GM18951 (cell line): Measurements from ENCODE around the gene ERVMER34-1.

ENCODE experiments used
- POLR2A ChIP-seq: IDR thresholded peaks from 4 replicates; pipeline ENCODE4 v1.6.1; 2011; ENCODE audit warnings: mild to moderate bottlenecking; ENCODE audit not compliant: insufficient read length, insufficient read depth; ENCODE audit errors: extremely low read depth
- in situ Hi-C: fragments of 300-500 bp; cut with MboI; formaldehyde crosslinking; loops from one replicate; pipeline ENCODE4 v1.12.0; 2022; ENCODE audit warnings: low sequenced_read_pairs, mixed read lengths, inconsistent platforms; ENCODE audit not compliant: unreplicated experiment

ERVMER34-1 gene

DNA sequence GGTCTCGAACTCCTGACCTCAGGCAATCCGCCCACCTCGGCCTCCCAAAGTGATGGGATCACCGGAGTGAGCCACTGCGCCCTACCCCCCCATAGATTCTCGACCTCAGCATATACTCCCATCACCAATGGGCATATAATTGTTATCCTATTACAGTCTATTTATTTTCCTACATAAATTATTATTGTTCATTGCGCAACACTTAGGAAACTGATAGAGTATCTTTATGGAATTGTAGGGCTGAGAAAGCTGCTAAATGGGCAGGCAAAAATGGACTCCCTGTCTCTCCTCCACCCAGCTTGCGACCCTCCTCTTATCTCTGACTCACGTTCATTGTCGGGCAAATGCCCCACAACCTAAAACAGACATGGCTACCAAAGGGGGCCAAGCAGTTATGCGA is 1.0 kb downstream of the ERVMER34-1 start:
- in situ Hi-C loops = no loop called here
- no peak for TF ChIP-seq POLR2A

DNA sequence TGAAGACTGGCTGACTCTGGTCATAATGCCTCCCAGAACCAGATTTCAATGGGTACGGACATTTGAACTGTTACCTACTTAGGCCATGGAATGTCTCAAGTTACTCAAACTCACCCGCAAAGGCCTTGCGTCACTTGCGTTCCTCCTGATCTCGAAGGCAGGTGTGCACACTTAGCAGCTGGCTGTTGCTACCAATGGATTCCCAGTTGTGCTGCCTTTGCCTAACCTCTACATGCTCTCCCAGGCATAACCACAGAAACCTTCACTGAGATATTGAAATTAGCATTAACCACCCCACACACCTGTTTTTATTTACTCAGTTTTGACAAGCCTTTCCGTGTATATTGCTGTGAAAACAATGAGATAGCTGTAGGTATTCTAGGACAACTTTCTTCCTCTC is 2.8 kb downstream of the ERVMER34-1 start:
- in situ Hi-C loops = no loop called here
- no peak for TF ChIP-seq POLR2A

DNA sequence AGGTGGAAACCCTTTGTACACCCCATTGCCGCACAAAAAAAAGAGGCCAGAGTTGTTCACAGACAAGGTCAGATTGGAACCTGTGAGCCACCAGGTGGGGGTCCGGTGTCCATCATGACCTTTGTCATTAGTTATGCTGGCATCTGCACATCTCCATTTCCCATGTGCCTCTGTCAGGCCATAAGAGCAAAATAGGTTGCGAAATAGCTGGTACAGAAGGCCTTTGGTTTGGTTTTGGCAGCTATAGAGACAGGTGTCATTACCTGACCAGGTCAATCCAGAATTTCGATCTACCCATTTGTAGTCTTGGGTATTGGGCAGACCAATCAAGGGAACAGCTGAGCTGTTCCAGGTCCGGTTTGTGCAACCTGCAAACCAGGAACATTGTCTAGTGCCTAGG is 6.6 kb downstream of the ERVMER34-1 start:
- in situ Hi-C loops = no loop called here
- TF ChIP-seq POLR2A = no peak

DNA sequence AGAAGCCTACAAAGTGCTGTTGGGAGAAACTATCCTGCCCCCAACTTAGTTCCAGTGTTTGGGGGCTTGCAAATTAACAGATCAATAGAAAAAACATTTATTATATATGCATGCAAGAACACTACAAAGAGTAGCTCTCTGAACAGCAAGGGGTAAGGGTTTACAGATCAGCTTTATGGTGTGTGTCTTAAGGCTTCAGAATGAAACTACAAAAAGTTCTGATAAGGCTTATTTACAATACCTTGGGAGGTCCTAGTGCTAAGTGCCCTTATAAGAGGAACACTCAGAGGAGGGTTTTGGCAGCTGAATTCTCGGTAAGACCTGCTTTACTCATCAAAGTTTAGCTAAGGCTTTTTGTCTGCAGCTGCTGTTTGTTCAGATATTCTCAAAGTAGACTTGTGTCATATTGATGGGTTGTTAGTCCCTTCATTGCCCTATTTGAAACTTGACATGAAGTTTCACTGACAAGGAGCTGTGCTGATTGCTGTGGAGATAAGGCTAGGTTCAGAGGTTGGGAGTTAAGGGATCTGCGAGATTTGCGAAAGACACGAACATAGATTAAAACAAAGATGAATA is 7.7 kb downstream of the ERVMER34-1 start:
- in situ Hi-C loops = no loop called here
- TF ChIP-seq POLR2A = no peak

DNA sequence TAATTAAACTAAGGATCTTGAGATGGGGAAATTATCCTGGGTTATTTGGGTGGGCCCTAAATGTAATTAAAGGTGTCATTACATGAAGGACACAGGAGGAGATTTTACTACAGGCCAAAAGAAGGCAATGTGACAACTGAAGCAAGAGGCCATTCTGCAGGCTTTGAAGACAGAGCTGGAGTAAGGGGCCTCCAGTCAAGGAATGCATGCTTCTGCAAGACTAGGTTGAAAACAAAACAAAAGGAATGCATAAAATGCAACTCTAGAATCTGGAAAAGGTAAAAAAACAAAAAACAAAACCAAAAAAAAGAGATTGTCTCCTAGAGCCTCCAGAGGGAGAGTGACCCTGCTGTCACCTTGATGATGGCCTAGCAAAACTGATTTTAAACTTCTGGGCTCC is 21.6 kb downstream of the ERVMER34-1 start:
- no peak for TF ChIP-seq POLR2A
- in situ Hi-C loops = no loop called here

DNA sequence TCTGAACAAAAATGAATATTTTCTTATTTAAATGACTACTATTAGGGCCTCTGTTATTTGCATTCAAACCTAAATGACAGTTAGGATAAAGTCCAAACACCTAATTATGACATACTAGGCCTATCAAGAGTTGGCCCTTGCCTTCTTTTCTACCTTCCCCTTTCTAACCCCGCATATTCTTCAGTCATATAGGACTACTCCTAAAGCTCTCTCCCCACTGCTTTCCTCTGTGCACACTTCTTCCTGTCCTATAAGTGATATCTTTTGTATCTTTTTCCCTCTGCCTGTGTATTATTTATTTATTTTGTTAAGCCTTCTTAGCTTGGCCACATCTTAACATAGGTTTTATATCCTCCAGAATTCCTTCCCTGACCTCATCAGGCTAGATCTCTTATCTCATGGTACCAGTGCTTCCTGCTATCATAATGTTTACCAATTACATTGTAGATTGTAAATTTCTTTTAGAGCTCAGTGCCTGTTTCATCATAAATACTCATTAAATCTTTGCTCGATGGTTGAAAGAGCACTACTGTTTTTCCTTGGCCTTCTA is 22.5 kb downstream of the ERVMER34-1 start:
- no peak for TF ChIP-seq POLR2A
- in situ Hi-C loops = no loop called here

DNA sequence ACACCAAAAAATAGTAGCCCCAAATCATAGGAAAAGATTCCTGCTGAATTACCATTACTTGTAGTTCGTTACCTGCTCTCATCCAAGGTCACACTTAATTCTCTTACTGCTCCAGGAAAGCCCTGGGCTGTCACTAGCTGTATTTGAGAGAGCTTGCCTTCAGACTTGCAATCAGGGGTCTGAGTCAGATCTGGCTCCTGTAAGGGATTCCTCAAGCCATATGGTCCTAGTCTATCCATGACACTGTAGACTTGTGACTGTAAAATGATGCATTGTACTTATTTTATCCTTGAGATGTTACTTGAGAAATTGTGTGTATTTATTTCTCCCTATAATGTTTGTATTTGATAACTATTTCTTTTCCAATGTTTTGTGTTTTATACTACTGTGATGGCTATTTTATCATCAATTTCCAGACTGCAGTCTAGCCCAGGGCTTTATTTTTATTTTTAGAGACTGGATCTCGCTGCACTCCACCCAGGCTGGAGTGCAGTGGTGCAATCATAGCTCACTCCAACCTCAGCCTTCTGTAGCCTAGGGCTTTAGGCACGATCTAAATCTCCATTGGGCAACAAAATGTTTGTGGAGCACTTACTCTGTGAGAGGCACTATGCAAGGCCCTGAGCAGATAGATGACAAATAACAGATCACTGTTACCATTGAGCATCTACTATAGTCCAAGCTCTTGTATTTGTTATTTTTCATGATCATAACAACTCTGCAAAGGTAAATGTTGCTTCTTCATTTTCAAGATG is 24.2 kb downstream of the ERVMER34-1 start:
- in situ Hi-C loops = no loop called here
- TF ChIP-seq POLR2A = no peak

DNA sequence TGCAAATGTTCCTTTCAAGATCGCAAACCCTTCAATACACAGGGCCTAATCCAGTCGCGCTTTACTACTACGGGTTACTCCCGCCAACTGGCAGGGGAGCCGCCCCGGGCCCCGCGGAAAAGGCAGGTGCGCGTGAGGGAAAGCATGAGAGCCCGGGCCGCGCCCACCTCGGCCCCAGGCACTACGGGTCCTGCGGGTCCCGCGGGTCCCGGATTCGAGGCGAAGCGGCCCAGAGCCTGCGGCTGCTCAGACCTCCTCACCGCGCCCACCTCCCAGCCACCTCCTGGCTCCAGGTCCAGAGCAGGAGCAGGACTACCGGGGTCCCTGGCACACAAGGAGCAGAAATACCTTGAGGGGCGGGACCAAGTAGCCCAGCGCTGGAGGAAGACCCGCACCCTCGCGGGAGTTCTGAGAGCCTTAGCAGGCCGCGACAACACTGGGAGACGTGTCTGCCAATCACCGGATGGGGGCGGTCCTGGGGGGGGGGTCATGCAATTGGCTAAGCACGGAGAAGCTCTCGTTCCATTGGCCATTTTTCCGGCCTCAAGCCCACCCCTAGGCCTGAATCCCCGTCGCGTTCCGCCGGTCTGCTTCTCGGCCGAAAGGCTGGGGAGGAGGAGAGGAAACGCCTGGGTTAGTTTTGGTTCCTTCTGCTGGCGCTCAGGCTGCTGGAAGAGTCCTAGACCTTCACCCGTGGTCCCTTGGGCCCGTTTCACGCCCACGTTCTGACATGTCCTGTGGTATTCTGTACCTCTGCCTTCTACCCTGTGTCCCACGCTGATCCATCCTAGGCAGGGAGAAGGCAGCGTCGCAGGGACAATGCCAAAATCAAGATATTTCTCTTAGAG is 29.0 kb downstream of the ERVMER34-1 start:
- in situ Hi-C loops = no loop called here
- peak; percentile 93 for TF ChIP-seq POLR2A

DNA sequence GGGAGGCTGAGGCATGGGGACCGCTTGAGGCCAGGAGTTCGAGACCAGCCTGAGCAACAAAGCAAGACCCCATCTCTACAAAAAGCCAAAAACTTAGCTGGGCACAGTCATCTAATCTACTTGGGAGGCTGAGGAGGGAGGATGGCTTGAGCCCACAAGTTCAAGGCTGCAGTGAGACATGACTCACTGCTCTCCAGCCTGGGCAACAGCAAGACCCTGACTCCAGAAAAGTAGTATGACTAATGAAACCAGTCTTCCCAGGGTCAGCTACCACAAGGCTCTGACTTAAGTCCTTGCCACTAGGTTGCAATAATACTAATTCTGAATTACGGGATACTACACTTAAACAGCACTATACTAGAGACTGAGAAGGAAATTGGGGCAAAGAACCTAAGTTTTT is 33.1 kb downstream of the ERVMER34-1 start:
- in situ Hi-C loops = no loop called here
- TF ChIP-seq POLR2A = no peak

DNA sequence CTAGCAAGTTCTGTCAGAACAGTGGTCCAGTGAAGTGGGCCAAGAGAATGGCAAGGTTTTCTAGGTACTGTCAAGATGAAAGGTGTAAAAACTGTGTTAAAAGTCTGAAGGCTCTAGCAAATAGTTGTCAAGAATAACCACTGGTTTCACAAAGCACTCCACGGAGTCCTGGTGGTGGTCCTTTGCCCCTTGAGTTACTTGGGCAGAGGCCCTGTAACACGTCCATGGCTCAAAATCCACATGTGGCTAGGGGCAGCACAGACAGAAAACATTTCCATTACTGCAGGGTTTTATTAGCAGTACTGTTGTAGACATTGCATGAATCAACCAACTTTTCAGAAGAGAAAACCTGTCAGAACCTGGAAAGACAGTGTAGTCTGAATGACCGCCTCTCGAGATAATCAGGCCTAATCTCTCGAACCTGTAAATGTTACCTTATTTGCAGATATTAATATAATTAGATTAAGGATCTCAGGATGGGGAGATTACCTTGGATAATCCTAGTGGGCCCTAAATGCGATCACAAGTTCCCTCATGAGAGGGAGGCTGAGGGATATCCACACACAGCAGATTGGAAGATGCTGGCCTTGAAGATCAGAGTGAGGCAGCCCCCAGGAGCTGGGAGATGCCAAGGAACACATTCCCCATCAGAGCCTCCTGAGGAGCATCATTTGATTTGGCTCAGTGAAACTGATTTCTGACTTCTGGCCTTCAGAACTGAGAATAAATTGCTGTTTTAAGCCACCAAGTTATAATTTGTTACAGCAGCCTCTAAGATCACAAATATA is 34.7 kb downstream of the ERVMER34-1 start:
- in situ Hi-C loops = no loop called here
- peak; percentile 32 for TF ChIP-seq POLR2A

DNA sequence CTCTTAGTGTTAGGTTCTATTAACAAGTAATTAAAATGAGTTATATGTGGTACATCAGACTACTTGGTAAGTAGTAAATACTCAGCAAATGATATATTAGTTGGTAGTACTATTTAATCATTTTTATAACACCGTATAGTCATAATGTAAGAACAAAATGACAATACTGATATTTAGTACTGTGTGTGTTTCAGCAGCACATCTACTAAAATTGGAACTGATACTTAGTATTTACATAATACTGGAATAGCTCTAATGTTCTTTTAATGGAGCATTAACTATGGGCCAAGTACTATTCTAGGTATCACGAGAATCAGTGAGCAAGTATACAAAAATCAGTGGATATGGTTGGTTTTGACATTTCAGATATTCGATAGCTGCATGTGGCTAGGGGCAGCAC is 35.3 kb downstream of the ERVMER34-1 start:
- TF ChIP-seq POLR2A = no peak
- in situ Hi-C loops = no loop called here

DNA sequence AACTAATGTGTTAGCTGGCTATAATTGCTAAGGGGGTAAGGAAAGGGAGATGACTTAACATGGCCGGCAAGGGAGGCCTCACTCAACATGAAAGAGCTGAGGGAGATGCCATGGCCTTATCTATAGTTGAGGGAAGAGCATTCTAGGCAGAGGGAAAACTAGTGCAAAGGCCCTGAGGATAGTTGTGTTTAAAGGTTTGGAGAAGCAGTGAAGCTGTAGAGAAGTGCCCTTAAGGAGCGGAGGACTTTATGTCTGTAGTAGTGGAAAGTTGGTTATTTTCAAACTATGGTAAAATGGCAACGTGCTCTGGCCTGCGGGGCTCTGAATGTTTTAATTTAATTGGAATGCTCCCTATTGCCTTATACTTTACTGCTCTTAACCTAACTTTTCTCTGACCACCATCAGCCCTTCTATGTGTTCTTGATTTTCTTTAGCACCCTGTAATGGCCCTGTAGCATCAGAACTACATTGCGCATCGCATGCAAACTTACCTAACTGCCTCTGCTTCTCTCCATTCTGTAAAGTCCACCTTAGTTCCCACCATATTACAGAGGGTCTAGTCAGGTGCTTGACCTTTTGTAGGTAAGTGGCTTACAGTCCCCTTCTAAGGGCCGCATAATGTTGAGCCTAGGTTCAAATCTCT is 35.8 kb downstream of the ERVMER34-1 start:
- in situ Hi-C loops = no loop called here
- TF ChIP-seq POLR2A = no peak
